ENCODE data around the gene ZNF586.
"Not testable (repeated sequence)": the region's sequence is repeated elsewhere in the genome, so short reads cannot be mapped to it uniquely, and the experiment has no call there.

ZNF586 gene

GRCh38 chr19:57769345-57770131 is at the start of gene ZNF586:
ZNF586 (plus strand) TSS chr19:57769676; CDS start chr19:57769843, 167 bp downstream.
- FAIRE-seq = peak; percentile 79

- no peak for FAIRE-seq
Measured at GRCh38 chr19:57719901-57720519, 49.5 kb upstream of the ZNF586 start.

- FAIRE-seq = no peak
Measured at GRCh38 chr19:57720878-57721277, 48.6 kb upstream of the ZNF586 start.

GRCh38 chr19:57738320-57738719 is 31.2 kb upstream of the ZNF586 start:
- FAIRE-seq = peak; percentile 39

- FAIRE-seq = not testable (repeated sequence)
Measured at GRCh38 chr19:57738770-57739169, 30.7 kb upstream of the ZNF586 start.

GRCh38 chr19:57746580-57747471 is 22.6 kb upstream of the ZNF586 start, which contains the start of gene ZNF776:
ZNF776 (plus strand) TSS chr19:57746815; CDS start chr19:57747059, 244 bp downstream.
- peak; percentile 95 for FAIRE-seq

- FAIRE-seq = no peak
Measured at GRCh38 chr19:57747472-57747807, 22.0 kb upstream of the ZNF586 start.

- FAIRE-seq = no peak
Measured at GRCh38 chr19:57748029-57748428, 21.4 kb upstream of the ZNF586 start.

- no peak for FAIRE-seq
Measured at GRCh38 chr19:57754091-57754673, 15.3 kb upstream of the ZNF586 start.

GRCh38 chr19:57755031-57755430 is 14.4 kb upstream of the ZNF586 start:
- no peak for FAIRE-seq

GRCh38 chr19:57757941-57758340 is 11.5 kb upstream of the ZNF586 start:
- FAIRE-seq = no peak

- FAIRE-seq = no peak
Measured at GRCh38 chr19:57759096-57759495, 10.4 kb upstream of the ZNF586 start.

GRCh38 chr19:57771417-57771816 is 1.9 kb downstream of the ZNF586 start:
- no peak for FAIRE-seq

GRCh38 chr19:57773488-57773887 is 4.0 kb downstream of the ZNF586 start:
- no peak for FAIRE-seq

GRCh38 chr19:57776764-57777296 is 7.4 kb downstream of the ZNF586 start:
- no peak for FAIRE-seq

GRCh38 chr19:57778336-57778735 is 8.9 kb downstream of the ZNF586 start:
- no peak for FAIRE-seq

GRCh38 chr19:57779220-57779845 is 9.9 kb downstream of the ZNF586 start:
- FAIRE-seq = no peak

GRCh38 chr19:57786286-57786685 is 16.8 kb downstream of the ZNF586 start:
- FAIRE-seq = no peak

GRCh38 chr19:57786906-57787305 is 17.4 kb downstream of the ZNF586 start:
- FAIRE-seq = no peak

GRCh38 chr19:57788114-57788692 is 18.7 kb downstream of the ZNF586 start:
- FAIRE-seq = no peak

- FAIRE-seq = no peak
Measured at GRCh38 chr19:57789288-57789687, 19.8 kb downstream of the ZNF586 start.

- FAIRE-seq = not testable (repeated sequence)
Measured at GRCh38 chr19:57796580-57796979, 27.1 kb downstream of the ZNF586 start.
